ENCODE measurements around the gene PTDSS2. TPM values are rescaled to one million over a fixed set of nuclear protein-coding genes. Genes with fewer than 3 reads are reported as not detected.

PTDSS2 gene
- total and polyA plus RNA-seq, 9 of the 15 experiments (the other 6 are each of a cell fraction or from before 2014, with no cell fraction given), result 0.45 to 53.9 (median 17.2) TPM

DNA sequence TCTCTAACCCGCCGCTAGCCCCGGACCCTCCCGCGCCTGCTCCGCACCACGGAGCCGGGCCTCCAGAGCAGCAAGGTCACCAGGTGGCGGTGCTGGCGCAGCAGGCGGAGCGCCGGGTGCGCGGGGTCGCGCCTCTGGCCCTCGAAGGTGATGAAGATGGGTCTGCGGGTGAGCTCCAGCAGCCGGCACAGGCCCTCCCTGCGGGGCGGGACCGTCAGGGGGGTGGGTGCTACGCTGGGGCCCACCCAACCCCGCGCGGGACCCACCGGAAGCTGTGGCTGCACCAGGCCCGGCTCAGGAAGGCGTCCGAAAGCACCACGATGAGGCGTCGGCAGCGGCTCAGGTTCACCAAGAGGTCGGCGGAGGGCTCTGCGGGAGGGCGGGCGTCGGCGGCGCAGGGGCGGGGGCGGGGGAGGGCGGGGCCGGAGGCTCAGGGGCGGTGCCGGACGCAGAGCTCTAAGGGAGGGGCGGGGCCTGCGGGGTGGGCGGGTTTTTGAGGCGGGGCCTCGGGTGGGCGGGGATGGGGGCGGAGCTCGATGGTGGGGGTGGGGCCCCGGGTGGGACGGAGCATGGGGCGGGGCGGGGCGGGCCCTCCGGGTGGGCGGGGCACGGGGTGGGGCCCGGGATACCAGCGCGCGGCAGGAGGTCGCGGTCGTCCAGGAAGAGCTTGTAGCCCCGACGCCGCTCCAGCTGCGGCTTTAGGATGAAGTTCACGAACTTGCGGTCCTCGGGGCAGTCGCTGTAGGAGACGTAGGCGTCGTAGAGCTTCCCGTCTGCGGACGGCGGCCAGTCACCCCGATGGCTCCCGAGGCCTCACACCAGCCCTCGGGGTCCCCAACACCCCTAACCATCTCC lies 43.1 kb upstream of the PTDSS2 start (continued):
- TF ChIP-seq, protein P1, sequence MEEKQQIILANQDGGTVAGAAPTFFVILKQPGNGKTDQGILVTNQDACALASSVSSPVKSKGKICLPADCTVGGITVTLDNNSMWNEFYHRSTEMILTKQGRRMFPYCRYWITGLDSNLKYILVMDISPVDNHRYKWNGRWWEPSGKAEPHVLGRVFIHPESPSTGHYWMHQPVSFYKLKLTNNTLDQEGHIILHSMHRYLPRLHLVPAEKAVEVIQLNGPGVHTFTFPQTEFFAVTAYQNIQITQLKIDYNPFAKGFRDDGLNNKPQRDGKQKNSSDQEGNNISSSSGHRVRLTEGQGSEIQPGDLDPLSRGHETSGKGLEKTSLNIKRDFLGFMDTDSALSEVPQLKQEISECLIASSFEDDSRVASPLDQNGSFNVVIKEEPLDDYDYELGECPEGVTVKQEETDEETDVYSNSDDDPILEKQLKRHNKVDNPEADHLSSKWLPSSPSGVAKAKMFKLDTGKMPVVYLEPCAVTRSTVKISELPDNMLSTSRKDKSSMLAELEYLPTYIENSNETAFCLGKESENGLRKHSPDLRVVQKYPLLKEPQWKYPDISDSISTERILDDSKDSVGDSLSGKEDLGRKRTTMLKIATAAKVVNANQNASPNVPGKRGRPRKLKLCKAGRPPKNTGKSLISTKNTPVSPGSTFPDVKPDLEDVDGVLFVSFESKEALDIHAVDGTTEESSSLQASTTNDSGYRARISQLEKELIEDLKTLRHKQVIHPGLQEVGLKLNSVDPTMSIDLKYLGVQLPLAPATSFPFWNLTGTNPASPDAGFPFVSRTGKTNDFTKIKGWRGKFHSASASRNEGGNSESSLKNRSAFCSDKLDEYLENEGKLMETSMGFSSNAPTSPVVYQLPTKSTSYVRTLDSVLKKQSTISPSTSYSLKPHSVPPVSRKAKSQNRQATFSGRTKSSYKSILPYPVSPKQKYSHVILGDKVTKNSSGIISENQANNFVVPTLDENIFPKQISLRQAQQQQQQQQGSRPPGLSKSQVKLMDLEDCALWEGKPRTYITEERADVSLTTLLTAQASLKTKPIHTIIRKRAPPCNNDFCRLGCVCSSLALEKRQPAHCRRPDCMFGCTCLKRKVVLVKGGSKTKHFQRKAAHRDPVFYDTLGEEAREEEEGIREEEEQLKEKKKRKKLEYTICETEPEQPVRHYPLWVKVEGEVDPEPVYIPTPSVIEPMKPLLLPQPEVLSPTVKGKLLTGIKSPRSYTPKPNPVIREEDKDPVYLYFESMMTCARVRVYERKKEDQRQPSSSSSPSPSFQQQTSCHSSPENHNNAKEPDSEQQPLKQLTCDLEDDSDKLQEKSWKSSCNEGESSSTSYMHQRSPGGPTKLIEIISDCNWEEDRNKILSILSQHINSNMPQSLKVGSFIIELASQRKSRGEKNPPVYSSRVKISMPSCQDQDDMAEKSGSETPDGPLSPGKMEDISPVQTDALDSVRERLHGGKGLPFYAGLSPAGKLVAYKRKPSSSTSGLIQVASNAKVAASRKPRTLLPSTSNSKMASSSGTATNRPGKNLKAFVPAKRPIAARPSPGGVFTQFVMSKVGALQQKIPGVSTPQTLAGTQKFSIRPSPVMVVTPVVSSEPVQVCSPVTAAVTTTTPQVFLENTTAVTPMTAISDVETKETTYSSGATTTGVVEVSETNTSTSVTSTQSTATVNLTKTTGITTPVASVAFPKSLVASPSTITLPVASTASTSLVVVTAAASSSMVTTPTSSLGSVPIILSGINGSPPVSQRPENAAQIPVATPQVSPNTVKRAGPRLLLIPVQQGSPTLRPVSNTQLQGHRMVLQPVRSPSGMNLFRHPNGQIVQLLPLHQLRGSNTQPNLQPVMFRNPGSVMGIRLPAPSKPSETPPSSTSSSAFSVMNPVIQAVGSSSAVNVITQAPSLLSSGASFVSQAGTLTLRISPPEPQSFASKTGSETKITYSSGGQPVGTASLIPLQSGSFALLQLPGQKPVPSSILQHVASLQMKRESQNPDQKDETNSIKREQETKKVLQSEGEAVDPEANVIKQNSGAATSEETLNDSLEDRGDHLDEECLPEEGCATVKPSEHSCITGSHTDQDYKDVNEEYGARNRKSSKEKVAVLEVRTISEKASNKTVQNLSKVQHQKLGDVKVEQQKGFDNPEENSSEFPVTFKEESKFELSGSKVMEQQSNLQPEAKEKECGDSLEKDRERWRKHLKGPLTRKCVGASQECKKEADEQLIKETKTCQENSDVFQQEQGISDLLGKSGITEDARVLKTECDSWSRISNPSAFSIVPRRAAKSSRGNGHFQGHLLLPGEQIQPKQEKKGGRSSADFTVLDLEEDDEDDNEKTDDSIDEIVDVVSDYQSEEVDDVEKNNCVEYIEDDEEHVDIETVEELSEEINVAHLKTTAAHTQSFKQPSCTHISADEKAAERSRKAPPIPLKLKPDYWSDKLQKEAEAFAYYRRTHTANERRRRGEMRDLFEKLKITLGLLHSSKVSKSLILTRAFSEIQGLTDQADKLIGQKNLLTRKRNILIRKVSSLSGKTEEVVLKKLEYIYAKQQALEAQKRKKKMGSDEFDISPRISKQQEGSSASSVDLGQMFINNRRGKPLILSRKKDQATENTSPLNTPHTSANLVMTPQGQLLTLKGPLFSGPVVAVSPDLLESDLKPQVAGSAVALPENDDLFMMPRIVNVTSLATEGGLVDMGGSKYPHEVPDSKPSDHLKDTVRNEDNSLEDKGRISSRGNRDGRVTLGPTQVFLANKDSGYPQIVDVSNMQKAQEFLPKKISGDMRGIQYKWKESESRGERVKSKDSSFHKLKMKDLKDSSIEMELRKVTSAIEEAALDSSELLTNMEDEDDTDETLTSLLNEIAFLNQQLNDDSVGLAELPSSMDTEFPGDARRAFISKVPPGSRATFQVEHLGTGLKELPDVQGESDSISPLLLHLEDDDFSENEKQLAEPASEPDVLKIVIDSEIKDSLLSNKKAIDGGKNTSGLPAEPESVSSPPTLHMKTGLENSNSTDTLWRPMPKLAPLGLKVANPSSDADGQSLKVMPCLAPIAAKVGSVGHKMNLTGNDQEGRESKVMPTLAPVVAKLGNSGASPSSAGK (IDR thresholded peaks at IDR 0.05), result peak; percentile 80
- TF ChIP-seq, protein P2, sequence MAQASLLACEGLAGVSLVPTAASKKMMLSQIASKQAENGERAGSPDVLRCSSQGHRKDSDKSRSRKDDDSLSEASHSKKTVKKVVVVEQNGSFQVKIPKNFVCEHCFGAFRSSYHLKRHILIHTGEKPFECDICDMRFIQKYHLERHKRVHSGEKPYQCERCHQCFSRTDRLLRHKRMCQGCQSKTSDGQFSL (CRISPR knock-in tag; IDR thresholded peaks at IDR 0.05), result no peak
- TF ChIP-seq, protein P2 (tag; IDR thresholded peaks at IDR 0.05), result no peak
- peak; percentile 71 for TF ChIP-seq CREM (IDR thresholded peaks at IDR 0.05; ENCODE audit: low read depth)
- TF ChIP-seq ZNF140 (CRISPR knock-in tag; IDR thresholded peaks at IDR 0.05), result no peak
- no peak for TF ChIP-seq ZNF830 (CRISPR knock-in tag; IDR thresholded peaks at IDR 0.05)
- TF ChIP-seq THRAP3 (IDR thresholded peaks at IDR 0.05; ENCODE audit: borderline replicate concordance), result no peak
- no peak for TF ChIP-seq MAFG (tag; conservative IDR thresholded peaks at IDR 0.05)
- TF ChIP-seq, protein P3, sequence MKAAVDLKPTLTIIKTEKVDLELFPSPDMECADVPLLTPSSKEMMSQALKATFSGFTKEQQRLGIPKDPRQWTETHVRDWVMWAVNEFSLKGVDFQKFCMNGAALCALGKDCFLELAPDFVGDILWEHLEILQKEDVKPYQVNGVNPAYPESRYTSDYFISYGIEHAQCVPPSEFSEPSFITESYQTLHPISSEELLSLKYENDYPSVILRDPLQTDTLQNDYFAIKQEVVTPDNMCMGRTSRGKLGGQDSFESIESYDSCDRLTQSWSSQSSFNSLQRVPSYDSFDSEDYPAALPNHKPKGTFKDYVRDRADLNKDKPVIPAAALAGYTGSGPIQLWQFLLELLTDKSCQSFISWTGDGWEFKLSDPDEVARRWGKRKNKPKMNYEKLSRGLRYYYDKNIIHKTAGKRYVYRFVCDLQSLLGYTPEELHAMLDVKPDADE (conservative IDR thresholded peaks at IDR 0.05; ENCODE audit: control insufficient read depth, low read depth, low read length), result peak; percentile 11; the same call in 1 of the 2 replicates
- TF ChIP-seq FOXP1 (CRISPR knock-in tag; IDR thresholded peaks at IDR 0.05), result peak; percentile 73; the same call in 1 of the 2 replicates
- TF ChIP-seq, protein P4, sequence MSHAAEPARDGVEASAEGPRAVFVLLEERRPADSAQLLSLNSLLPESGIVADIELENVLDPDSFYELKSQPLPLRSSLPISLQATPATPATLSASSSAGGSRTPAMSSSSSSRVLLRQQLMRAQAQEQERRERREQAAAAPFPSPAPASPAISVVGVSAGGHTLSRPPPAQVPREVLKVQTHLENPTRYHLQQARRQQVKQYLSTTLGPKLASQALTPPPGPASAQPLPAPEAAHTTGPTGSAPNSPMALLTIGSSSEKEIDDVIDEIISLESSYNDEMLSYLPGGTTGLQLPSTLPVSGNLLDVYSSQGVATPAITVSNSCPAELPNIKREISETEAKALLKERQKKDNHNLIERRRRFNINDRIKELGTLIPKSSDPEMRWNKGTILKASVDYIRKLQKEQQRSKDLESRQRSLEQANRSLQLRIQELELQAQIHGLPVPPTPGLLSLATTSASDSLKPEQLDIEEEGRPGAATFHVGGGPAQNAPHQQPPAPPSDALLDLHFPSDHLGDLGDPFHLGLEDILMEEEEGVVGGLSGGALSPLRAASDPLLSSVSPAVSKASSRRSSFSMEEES (CRISPR knock-in tag; IDR thresholded peaks at IDR 0.05), result no peak
